ENCODE data around the gene SLC5A4.

Gene SLC5A4

GRCh38 chr22:32185821-32186220 is 69.3 kb downstream of the SLC5A4 start:
- DNase-seq (ENCODE audit: low spot score), result no peak
- TF ChIP-seq CTCF (IDR thresholded peaks at IDR 0.05; ENCODE audit: extremely low read depth, insufficient read depth, missing control alignments), result no peak
- in situ Hi-C loops (cut with MboI; ENCODE audit: low pct_unique_long_range_greater_than_20kb, low sequenced_read_pairs, unreplicated experiment), result no loop called here

- TF ChIP-seq CTCF (IDR thresholded peaks at IDR 0.05; ENCODE audit: extremely low read depth, insufficient read depth, missing control alignments), result no peak
- no peak for DNase-seq (ENCODE audit: low spot score)
- in situ Hi-C loops (cut with MboI; ENCODE audit: low pct_unique_long_range_greater_than_20kb, low sequenced_read_pairs, unreplicated experiment), result no loop called here
These were observed 71.5 kb downstream of the SLC5A4 start for GRCh38 chr22:32183625-32184024.

- in situ Hi-C loops (cut with MboI; ENCODE audit: low pct_unique_long_range_greater_than_20kb, low sequenced_read_pairs, unreplicated experiment), result no loop called here
- no peak for TF ChIP-seq CTCF (IDR thresholded peaks at IDR 0.05; ENCODE audit: extremely low read depth, insufficient read depth, missing control alignments)
- no peak for DNase-seq (ENCODE audit: low spot score)
These were observed 74.1 kb downstream of the SLC5A4 start for GRCh38 chr22:32181043-32181442.

- no peak for DNase-seq (ENCODE audit: low spot score)
- in situ Hi-C loops (cut with MboI; ENCODE audit: low pct_unique_long_range_greater_than_20kb, low sequenced_read_pairs, unreplicated experiment), result no loop called here
- TF ChIP-seq CTCF (IDR thresholded peaks at IDR 0.05; ENCODE audit: extremely low read depth, insufficient read depth, missing control alignments), result no peak
These were observed 77.9 kb downstream of the SLC5A4 start for GRCh38 chr22:32177221-32177765.

GRCh38 chr22:32175683-32176644 is 79.2 kb downstream of the SLC5A4 start:
- no peak for DNase-seq (ENCODE audit: low spot score)
- in situ Hi-C loops (cut with MboI; ENCODE audit: low pct_unique_long_range_greater_than_20kb, low sequenced_read_pairs, unreplicated experiment), result no loop called here
- no peak for TF ChIP-seq CTCF (IDR thresholded peaks at IDR 0.05; ENCODE audit: extremely low read depth, insufficient read depth, missing control alignments)

- DNase-seq (ENCODE audit: low spot score), result no peak
- in situ Hi-C loops (cut with MboI; ENCODE audit: low pct_unique_long_range_greater_than_20kb, low sequenced_read_pairs, unreplicated experiment), result no loop called here
- no peak for TF ChIP-seq CTCF (IDR thresholded peaks at IDR 0.05; ENCODE audit: extremely low read depth, insufficient read depth, missing control alignments)
These were observed 80.0 kb downstream of the SLC5A4 start for GRCh38 chr22:32175115-32175514.

Measured in GM13977 (cell line).